ENCODE measurements around the gene CRHR1.

GRCh38 chr17:45812102-45812501, 28.0 kb downstream of the CRHR1 start:
- TF ChIP-seq CTCF (IDR thresholded peaks at IDR 0.05): no peak
- no peak for TF ChIP-seq POLR2A (IDR thresholded peaks at IDR 0.05)

All from body of pancreas (tissue), 4 donors.